Esophagus muscularis mucosa (tissue), 4 donors: ENCODE results near the gene MRPL21. TPM values are rescaled to one million over a fixed set of nuclear protein-coding genes. Genes with fewer than 3 reads are reported as not detected.

Experiments used
- DNase-seq: peaks from one replicate; pipeline ENCODE4 v3.0.0-alpha.2; 2017; ENCODE audit errors: extremely low spot score
- H3K27ac ChIP-seq, 4 donors: fragments of 200-600 bp; sonication (generic); replicated peaks in 1 of 4; 1 replicate in 3 of 4; 2 replicates in 1 of 4; pipeline ENCODE4 v1.5.1; 2016 to 2019; ENCODE audit warnings: mild to moderate bottlenecking in 1 of 4
- H3K27me3 ChIP-seq, 4 donors: fragments of 200-600 bp; sonication (generic); one replicate each; pipeline versions ENCODE4 v1.5.1 to v1.6.0; 2016 to 2019
- H3K36me3 ChIP-seq, 4 donors: fragments of 200-600 bp; sonication (generic); one replicate each; pipeline ENCODE4 v1.5.1; 2016 to 2019
- H3K4me1 ChIP-seq, 4 donors: fragments of 200-600 bp; sonication (generic); one replicate each; pipeline ENCODE4 v1.5.1; 2016 to 2019
- H3K4me3 ChIP-seq, 4 donors: fragments of 200-600 bp; sonication (generic); 1 replicate in 2 of 4; 2 replicates in 2 of 4; pipeline ENCODE4 v1.5.1; 2016 to 2019; ENCODE audit warnings: mild to moderate bottlenecking in 4 of 4, moderate library complexity in 1 of 4
- H3K9me3 ChIP-seq, 4 donors: fragments of 200-600 bp; sonication (generic); 1 replicate in 3 of 4; 2 replicates in 1 of 4; pipeline ENCODE4 v1.5.1; 2016 to 2019
- POLR2A ChIP-seq: fragments of 450-650 bp; IDR thresholded peaks from one replicate; pipeline ENCODE4 v1.6.1; 2017; ENCODE audit warnings: antibody characterized with exemption, moderate library complexity, mild to moderate bottlenecking, low read depth
- POLR2AphosphoS5 ChIP-seq, 2 donors: sonication (generic); formaldehyde crosslinking; IDR thresholded peaks; one replicate each; pipeline ENCODE4 v1.6.1; 2017; ENCODE audit warnings: antibody characterized with exemption in 2 of 2
- WGBS: methylation state at CpG from one replicate; pipeline ENCODE4 v1.1.5; 2018; 5-methylcytosine and 5-hydroxymethylcytosine counted together
- intact Hi-C: fragments of 100-400 bp; cut with DNase I; formaldehyde crosslinking; loops from one replicate; pipeline ENCODE4 v1.15.1; 2023
- total RNA-seq, 4 donors: library from RNA; depleted of rRNA; stranded (reverse); fragments of >200 nt; gene quantifications; one replicate each; pipeline versions ENCODE4 v1.1.0 to v1.2.1, GENCODE V29; 2016

The MRPL21 gene
- total RNA-seq, 4 donors from 2014 or later, result 47.2 to 66.2 (median 51.2) TPM

- no peak for DNase-seq
- Histone ChIP-seq H3K4me1 (peaks cover 44 to 78% (median 77%) of the 10 kb centered on the region in 4 donors), H3K4me3 (peak within 1 kb of the TSS; percentile 92 to 99 (median 98)), H3K36me3 (peaks cover 0 to 6% (median under 1%) of the 10 kb centered on the region in 4 donors), H3K9me3 (no peaks in the 10 kb centered on the region), H3K27ac (peak within 1 kb of the TSS; percentile 95 to 97 (median 97)), H3K27me3 (no peaks in the 10 kb centered on the region)
- TF ChIP-seq POLR2AphosphoS5 (IDR thresholded peaks at IDR 0.05), result peak; percentile 60 to 91
- no peak for TF ChIP-seq POLR2A
- intact Hi-C loops, result no loop called here
- 18% methylated on average over 13 of the region's 82 CpGs for WGBS
Observed at GRCh38 chr11:68841718-68842426, 61.8 kb downstream of the MRPL21 start, which contains the start of gene CPT1A. Gene CPT1A (minus strand): TSS chr11:68841916. CDS start chr11:68815474, 26,442 bp downstream.

Other genes starting within 250 kb of the MRPL21 start
- 10 to 100 TPM in 1 of 4 donors, 1 to 10 TPM in 2, not detected in 1; 6.0 to 10.2 (median 8.1) TPM for gene GAL, start 219.3 kb downstream of the MRPL21 start, total RNA-seq
- gene TESMIN, start 152.3 kb downstream of the MRPL21 start, total RNA-seq, result 1 to 10 TPM in 2 of 4 donors, under 1 TPM in 2; 0.78 to 2.5 (median 1.4) TPM
- gene CPT1A, start 61.9 kb downstream of the MRPL21 start, total RNA-seq, result 100 to 1,000 TPM in 2 of 4 donors, 10 to 100 TPM in 2; 36.1 to 122 (median 77.5) TPM
- 10 to 100 TPM; 11.6 to 30.8 (median 28.0) TPM for gene IGHMBP2, start 59 bp upstream of the MRPL21 start, total RNA-seq
- 1 to 10 TPM in 1 of 4 donors, under 1 TPM in 2, not detected in 1; 0.32 to 2.5 (median 0.66) TPM for gene MRGPRD, start 77.2 kb upstream of the MRPL21 start, total RNA-seq
- 100 to 1,000 TPM in 3 of 4 donors, 10 to 100 TPM in 1; 77.9 to 206 (median 126) TPM for gene MRGPRF, start 109.4 kb upstream of the MRPL21 start, total RNA-seq
- 10 to 100 TPM; 18.7 to 34.5 (median 24.7) TPM for gene TPCN2, start 145.1 kb upstream of the MRPL21 start, total RNA-seq